Measurements from ENCODE around the gene RABGEF1. TPM values are rescaled to one million over a fixed set of nuclear protein-coding genes. Genes with fewer than 3 reads are reported as not detected.
"Not testable (repeated sequence)": the region's sequence is repeated elsewhere in the genome, so short reads cannot be mapped to it uniquely, and the experiment has no call there.

Gene RABGEF1
- total and polyA plus RNA-seq, 9 donors: 15.9 to 22.8 (median 18.5) TPM

DNA sequence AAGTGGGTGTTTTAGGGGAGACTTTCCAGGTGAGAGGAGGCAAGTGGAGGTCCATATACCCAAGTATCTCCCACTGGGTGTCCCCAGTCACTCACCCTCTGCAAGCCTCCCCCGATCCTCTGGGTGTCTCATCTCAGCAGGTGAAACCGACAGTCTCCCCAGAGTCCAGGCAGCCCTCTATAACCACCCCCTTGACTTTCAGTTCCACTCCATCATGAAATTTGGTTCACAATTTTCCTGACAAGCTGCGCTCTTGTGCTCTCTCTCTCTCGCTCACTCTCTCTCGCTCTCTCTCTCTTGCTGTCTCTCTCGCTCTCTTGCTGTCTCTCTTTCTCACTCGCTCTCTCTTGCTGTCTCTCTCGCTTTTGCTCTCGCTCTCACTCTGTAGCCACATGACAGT lies 8.1 kb upstream of the RABGEF1 start:
- no peak overlapping the region for H3K4me3 ChIP-seq (ENCODE audit: low read length)
- H3K9me3 ChIP-seq (replicated peaks; ENCODE audit: control insufficient read depth, low read depth, low read length): peaks cover 6% of the 10 kb centered on the region
- peaks cover 18% of the 10 kb centered on the region for H3K36me3 ChIP-seq (ENCODE audit: control insufficient read depth, insufficient read depth, low read length)
- H3K4me1 ChIP-seq (ENCODE audit: control insufficient read depth, insufficient read depth, low read length): peaks cover 7% of the 10 kb centered on the region
- no peaks in the 10 kb centered on the region for H3K27me3 ChIP-seq (ENCODE audit: control insufficient read depth, insufficient read depth, low read length)
- DNase-seq: no peak
- no peak overlapping the region for H3K27ac ChIP-seq (ENCODE audit: low read length)
- 85% methylated on average over 9 of the region's 9 CpGs for WGBS (ENCODE audit: insufficient coverage)

DNA sequence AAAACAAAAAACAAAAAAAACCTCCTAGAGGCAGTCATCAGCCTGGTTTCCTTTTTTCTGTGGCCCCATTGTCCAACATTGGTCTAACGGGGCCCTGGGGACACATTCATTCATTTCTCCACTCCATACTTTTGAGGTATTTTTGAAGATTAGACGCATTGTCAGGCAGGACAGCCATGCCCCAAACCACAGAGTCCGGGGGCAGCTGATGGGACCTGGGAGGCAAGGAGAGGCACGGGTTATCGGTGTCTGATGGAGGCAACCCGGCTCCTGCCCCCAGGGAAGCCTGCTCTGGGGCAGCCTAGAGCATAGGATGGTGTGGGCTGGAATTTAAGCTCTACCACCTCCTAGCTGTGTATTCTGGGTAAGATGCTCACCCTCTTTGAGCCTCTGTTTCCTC lies 6.5 kb upstream of the RABGEF1 start:
- DNase-seq: no peak
- WGBS (ENCODE audit: insufficient coverage): 97% methylated on average over 4 of the region's 6 CpGs
- Histone ChIP-seq H3K4me1 (ENCODE audit: control insufficient read depth, insufficient read depth, low read length) (peaks cover 7% of the 10 kb centered on the region), H3K4me3 (ENCODE audit: low read length) (no peak overlapping the region), H3K9me3 (replicated peaks; ENCODE audit: control insufficient read depth, low read depth, low read length) (peaks cover 6% of the 10 kb centered on the region), H3K27ac (ENCODE audit: low read length) (no peak overlapping the region), H3K27me3 (ENCODE audit: control insufficient read depth, insufficient read depth, low read length) (no peaks in the 10 kb centered on the region), H3K36me3 (ENCODE audit: control insufficient read depth, insufficient read depth, low read length) (peaks cover 18% of the 10 kb centered on the region)

DNA sequence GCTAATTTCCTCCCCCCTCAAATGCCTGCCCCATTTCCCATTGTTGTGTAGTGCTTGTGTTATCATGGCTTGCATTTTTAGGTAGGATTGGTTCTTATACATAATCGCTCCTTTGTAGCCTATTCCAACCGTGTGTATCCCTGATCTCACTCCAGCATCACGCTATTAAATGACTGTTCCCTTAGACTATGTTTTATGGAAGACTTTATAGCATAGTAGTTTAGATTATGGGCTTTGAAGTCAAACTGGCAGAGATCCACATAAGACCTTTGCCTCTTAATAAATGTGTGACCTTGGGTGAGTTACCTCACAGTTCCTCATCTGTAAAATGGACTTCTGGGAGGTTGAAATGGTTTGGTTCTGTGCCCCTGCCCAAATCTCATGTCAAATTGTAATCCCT lies 5.4 kb upstream of the RABGEF1 start:
- WGBS (ENCODE audit: insufficient coverage): no CpG with 5 or more reads among the region's 3 CpGs
- Histone ChIP-seq H3K9me3 (replicated peaks; ENCODE audit: control insufficient read depth, low read depth, low read length) (peaks cover 6% of the 10 kb centered on the region), H3K27me3 (ENCODE audit: control insufficient read depth, insufficient read depth, low read length) (no peaks in the 10 kb centered on the region), H3K27ac (ENCODE audit: low read length) (no peak overlapping the region), H3K4me3 (ENCODE audit: low read length) (no peak overlapping the region), H3K36me3 (ENCODE audit: control insufficient read depth, insufficient read depth, low read length) (peaks cover 12% of the 10 kb centered on the region), H3K4me1 (ENCODE audit: control insufficient read depth, insufficient read depth, low read length) (peaks cover 9% of the 10 kb centered on the region)
- DNase-seq: no peak

DNA sequence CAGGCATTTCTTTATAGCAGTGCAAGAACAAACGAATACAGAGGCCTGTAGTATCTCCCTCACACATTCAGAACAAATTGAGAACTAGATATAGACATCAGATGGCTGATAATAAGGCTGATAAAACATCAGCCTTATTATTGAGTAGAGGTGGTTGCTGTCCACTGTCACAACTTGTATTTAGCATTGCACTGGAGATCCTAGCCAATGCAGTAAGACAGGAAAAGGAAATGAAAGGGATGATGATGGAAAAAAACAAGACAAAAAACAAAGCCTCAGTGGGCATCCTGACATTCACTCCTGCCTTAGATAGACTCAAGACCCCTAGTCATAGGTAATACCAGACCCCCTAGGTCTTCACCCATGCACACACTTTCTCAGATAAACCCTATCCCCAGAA lies 4.7 kb upstream of the RABGEF1 start:
- H3K27ac ChIP-seq (ENCODE audit: low read length): no peak overlapping the region
- DNase-seq: no peak
- H3K36me3 ChIP-seq (ENCODE audit: control insufficient read depth, insufficient read depth, low read length): peaks cover 10% of the 10 kb centered on the region
- no CpG with 5 or more reads among the region's 1 CpG for WGBS (ENCODE audit: insufficient coverage)
- peaks cover 9% of the 10 kb centered on the region for H3K4me1 ChIP-seq (ENCODE audit: control insufficient read depth, insufficient read depth, low read length)
- no peaks in the 10 kb centered on the region for H3K27me3 ChIP-seq (ENCODE audit: control insufficient read depth, insufficient read depth, low read length)
- H3K4me3 ChIP-seq (ENCODE audit: low read length): no peak overlapping the region
- peaks cover 6% of the 10 kb centered on the region for H3K9me3 ChIP-seq (replicated peaks; ENCODE audit: control insufficient read depth, low read depth, low read length)

DNA sequence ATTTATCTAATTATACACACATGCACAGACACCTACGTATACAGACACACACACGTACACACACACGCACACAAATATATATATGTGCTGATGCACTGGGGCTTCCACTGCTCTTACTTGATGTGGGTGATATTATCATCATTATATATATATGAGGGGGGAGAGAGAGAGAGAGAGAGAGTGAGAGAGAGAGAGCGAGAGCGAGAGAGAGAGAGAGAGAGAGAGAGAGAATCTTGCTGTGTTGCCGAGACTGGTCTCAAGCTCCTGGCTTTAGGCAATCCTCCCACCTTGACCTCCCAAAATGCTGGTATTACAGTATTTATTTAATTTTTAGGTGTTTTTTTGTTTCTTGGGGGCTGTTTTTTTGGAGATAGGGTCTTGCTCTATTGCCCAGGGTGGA lies 3.6 kb upstream of the RABGEF1 start:
- no peak for DNase-seq
- Histone ChIP-seq H3K27ac (ENCODE audit: low read length) (no peak overlapping the region), H3K4me1 (ENCODE audit: control insufficient read depth, insufficient read depth, low read length) (peaks cover 12% of the 10 kb centered on the region), H3K36me3 (ENCODE audit: control insufficient read depth, insufficient read depth, low read length) (peaks cover 10% of the 10 kb centered on the region), H3K9me3 (replicated peaks; ENCODE audit: control insufficient read depth, low read depth, low read length) (peaks cover 6% of the 10 kb centered on the region), H3K4me3 (ENCODE audit: low read length) (no peak overlapping the region), H3K27me3 (ENCODE audit: control insufficient read depth, insufficient read depth, low read length) (no peaks in the 10 kb centered on the region)
- no CpG with 5 or more reads among the region's 6 CpGs for WGBS (ENCODE audit: insufficient coverage)

DNA sequence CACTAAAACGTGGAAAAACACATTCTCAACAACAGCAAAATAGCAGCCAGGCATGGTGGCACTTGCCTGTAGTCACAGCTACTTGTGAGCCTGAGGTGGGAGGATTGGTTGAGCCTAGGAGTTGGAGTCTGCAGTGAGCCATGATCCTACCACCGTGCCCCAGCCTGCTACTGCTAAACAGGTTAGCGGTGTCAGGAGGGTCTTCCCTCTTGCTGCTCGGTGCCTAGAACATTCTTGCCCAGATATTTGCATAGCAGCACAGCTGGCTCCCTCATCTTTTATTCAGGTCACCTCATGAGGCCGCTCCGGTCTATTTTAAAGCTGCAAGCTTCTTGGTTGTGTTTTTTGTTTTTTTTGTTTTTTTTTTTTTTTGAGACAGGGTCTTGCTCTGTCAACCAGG lies 2.9 kb upstream of the RABGEF1 start:
- no peak for DNase-seq
- Histone ChIP-seq H3K4me3 (ENCODE audit: low read length) (no peak overlapping the region), H3K36me3 (ENCODE audit: control insufficient read depth, insufficient read depth, low read length) (peaks cover 10% of the 10 kb centered on the region), H3K4me1 (ENCODE audit: control insufficient read depth, insufficient read depth, low read length) (peaks cover 10% of the 10 kb centered on the region), H3K9me3 (replicated peaks; ENCODE audit: control insufficient read depth, low read depth, low read length) (peaks cover 6% of the 10 kb centered on the region), H3K27ac (ENCODE audit: low read length) (no peak overlapping the region), H3K27me3 (ENCODE audit: control insufficient read depth, insufficient read depth, low read length) (no peaks in the 10 kb centered on the region)
- WGBS (ENCODE audit: insufficient coverage): 70% methylated on average over 3 of the region's 6 CpGs

DNA sequence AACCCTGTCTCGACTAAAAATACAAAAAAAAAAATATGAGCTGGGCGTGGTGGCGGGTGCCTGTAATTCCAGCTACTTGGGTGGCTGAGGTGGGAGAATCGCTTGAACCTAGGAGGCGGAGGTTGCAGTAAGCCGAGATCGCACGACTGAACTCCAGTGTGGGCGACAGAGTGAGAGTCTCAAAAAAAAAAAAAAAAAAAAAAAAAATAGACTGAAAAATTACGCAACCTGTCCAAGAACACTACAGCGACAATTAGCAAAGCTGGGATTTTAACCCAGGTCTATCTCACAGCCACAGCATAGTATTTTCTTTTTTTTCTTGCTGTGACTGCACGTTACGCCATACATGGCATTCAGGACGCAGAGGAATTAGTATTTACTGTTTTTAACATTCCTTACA lies 1.1 kb upstream of the RABGEF1 start:
- peak overlapping the region; percentile 98 for H3K27ac ChIP-seq (ENCODE audit: low read length)
- no peak for DNase-seq
- H3K4me1 ChIP-seq (ENCODE audit: control insufficient read depth, insufficient read depth, low read length): peaks cover 10% of the 10 kb centered on the region
- peak overlapping the region; percentile 95 for H3K4me3 ChIP-seq (ENCODE audit: low read length)
- WGBS (ENCODE audit: insufficient coverage): 76% methylated on average over 10 of the region's 14 CpGs
- H3K27me3 ChIP-seq (ENCODE audit: control insufficient read depth, insufficient read depth, low read length): no peaks in the 10 kb centered on the region
- H3K9me3 ChIP-seq (replicated peaks; ENCODE audit: control insufficient read depth, low read depth, low read length): peaks cover 6% of the 10 kb centered on the region
- H3K36me3 ChIP-seq (ENCODE audit: control insufficient read depth, insufficient read depth, low read length): peaks cover 13% of the 10 kb centered on the region

DNA sequence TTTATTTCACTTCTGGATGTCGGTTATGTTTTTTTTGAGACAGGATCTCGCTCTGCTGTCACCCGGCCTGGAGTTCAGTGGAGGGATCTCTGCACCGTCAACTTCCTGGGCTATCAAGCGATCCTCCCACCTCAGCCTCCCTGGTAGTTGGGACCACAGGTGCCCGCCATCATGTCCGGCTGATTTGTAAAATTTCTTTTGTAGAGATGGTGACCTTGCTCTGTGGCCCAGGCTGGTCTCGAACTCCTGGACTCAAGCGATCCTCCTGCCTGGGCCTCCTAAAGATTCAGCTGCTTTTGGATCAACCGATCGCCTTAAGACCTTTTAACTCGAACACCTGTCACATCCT lies 606 bp upstream of the RABGEF1 start:
- Histone ChIP-seq H3K9me3 (replicated peaks; ENCODE audit: control insufficient read depth, low read depth, low read length) (peaks cover 6% of the 10 kb centered on the region), H3K4me3 (ENCODE audit: low read length) (peak overlapping the region; percentile 95), H3K36me3 (ENCODE audit: control insufficient read depth, insufficient read depth, low read length) (peaks cover 13% of the 10 kb centered on the region), H3K4me1 (ENCODE audit: control insufficient read depth, insufficient read depth, low read length) (peaks cover 10% of the 10 kb centered on the region), H3K27me3 (ENCODE audit: control insufficient read depth, insufficient read depth, low read length) (no peaks in the 10 kb centered on the region), H3K27ac (ENCODE audit: low read length) (peak overlapping the region; percentile 98)
- no peak for DNase-seq
- 11% methylated on average over 5 of the region's 12 CpGs for WGBS (ENCODE audit: insufficient coverage)

DNA sequence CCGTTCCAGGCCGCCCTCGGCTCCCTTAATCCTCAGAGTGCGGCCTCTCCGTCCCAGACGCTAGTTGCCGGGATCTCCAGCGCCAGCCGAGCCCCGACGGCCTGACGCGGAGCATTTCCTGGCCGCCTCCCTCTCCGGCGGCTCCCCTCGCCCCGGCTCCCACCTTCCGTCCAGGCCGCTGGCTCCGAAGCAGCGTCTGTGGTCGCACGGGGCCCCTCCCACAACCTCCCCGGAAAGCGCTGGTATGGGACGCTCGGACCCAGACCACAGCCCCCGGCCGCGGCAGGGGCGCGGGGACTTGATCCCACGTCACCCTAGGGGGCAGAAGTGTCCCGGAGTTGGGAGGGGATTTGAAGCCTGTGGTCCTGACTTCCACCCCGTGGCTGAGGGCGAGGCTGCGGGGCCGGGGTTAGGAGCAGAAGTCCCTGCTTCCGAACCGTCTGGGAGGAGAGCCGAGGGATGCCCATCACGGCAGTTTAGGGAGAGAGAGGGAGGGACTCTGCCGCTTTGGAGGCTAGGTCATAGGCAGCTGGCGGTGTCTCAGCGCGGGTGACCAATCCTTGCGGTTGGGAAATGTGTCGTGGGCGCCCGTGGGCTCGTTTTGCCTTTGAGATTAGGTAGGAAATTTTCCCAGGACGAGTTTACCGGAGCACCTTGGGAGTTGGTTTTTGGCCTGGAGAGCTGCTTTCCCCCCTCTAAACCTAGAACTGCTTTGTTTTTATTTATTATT lies 612 bp downstream of the RABGEF1 start:
- peaks cover 10% of the 10 kb centered on the region for H3K4me1 ChIP-seq (ENCODE audit: control insufficient read depth, insufficient read depth, low read length)
- not testable (repeated sequence) for H3K27me3 ChIP-seq (ENCODE audit: control insufficient read depth, insufficient read depth, low read length); H3K36me3 ChIP-seq (ENCODE audit: control insufficient read depth, insufficient read depth, low read length); H3K9me3 ChIP-seq (replicated peaks; ENCODE audit: control insufficient read depth, low read depth, low read length)
- H3K4me3 ChIP-seq (ENCODE audit: low read length): peak overlapping the region; percentile 95
- H3K27ac ChIP-seq (ENCODE audit: low read length): peak overlapping the region; percentile 98
- DNase-seq: peak; percentile 63
- under 1% methylated on average over 47 of the region's 54 CpGs for WGBS (ENCODE audit: insufficient coverage)

DNA sequence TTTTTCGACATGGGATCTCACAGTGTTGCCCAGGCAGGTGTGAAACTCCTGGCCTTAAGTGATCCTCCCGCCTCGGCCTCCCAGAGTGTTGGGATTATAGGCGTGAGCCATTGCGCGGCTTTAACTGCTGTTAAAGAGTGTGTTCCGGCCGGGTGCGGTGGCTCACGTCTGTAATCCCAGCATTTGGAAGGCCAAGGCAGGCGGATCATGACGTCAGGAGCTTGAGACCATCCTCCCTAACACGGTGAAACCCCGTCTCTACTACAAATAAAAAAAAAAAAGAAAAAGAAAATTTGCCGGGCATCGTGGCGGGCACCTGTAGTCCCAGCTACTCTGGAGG lies 1.1 kb downstream of the RABGEF1 start:
- Histone ChIP-seq H3K4me1 (ENCODE audit: control insufficient read depth, insufficient read depth, low read length) (peaks cover 10% of the 10 kb centered on the region), H3K9me3 (replicated peaks; ENCODE audit: control insufficient read depth, low read depth, low read length) (no peaks in the 10 kb centered on the region), H3K27ac (ENCODE audit: low read length) (peak overlapping the region; percentile 98), H3K27me3 (ENCODE audit: control insufficient read depth, insufficient read depth, low read length) (no peaks in the 10 kb centered on the region), H3K36me3 (ENCODE audit: control insufficient read depth, insufficient read depth, low read length) (peaks cover 9% of the 10 kb centered on the region), H3K4me3 (ENCODE audit: low read length) (peak overlapping the region; percentile 95)
- DNase-seq: peak; percentile 48
- WGBS (ENCODE audit: insufficient coverage): no CpG with 5 or more reads among the region's 17 CpGs

DNA sequence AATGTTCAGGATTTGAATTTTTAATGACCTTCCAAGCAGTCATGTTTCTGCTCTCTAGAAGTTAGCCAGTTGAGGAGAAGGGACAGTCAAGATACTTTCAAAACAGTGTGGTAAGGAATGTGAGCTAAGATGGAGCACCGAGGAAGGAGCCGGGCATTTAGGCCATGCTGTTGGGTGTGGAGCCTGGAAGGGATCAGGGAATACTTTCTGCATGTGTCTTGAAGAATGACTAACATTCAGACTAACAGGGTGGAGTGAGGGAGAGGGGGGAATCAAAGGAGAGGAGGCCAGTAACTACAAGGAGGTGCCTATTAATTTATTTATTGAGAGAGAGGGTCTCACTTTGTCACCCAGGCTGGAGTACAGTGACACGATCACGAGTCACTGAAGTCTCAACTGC lies 1.8 kb downstream of the RABGEF1 start:
- H3K27me3 ChIP-seq (ENCODE audit: control insufficient read depth, insufficient read depth, low read length); H3K4me3 ChIP-seq (ENCODE audit: low read length); H3K27ac ChIP-seq (ENCODE audit: low read length); DNase-seq; H3K36me3 ChIP-seq (ENCODE audit: control insufficient read depth, insufficient read depth, low read length); H3K9me3 ChIP-seq (replicated peaks; ENCODE audit: control insufficient read depth, low read depth, low read length): not testable (repeated sequence)
- WGBS (ENCODE audit: insufficient coverage): 71% methylated on average over 2 of the region's 4 CpGs
- H3K4me1 ChIP-seq (ENCODE audit: control insufficient read depth, insufficient read depth, low read length): peaks cover 10% of the 10 kb centered on the region

All from muscle of leg (tissue), 11 donors.